Activated T-helper 1 cell treated with Interleukin-2 at 50 U/mL for 16 hours (primary cell): ENCODE measurements around the gene ADAT3.

Source experiments
- DNase-seq: peaks from one replicate; pipeline ENCODE4 v3.0.0-alpha.2; 2020; ENCODE audit warnings: low read depth

ADAT3 gene

GRCh38 chr19:1938071-1938470, 32.9 kb downstream of the ADAT3 start:
- DNase-seq, result no peak

DNA sequence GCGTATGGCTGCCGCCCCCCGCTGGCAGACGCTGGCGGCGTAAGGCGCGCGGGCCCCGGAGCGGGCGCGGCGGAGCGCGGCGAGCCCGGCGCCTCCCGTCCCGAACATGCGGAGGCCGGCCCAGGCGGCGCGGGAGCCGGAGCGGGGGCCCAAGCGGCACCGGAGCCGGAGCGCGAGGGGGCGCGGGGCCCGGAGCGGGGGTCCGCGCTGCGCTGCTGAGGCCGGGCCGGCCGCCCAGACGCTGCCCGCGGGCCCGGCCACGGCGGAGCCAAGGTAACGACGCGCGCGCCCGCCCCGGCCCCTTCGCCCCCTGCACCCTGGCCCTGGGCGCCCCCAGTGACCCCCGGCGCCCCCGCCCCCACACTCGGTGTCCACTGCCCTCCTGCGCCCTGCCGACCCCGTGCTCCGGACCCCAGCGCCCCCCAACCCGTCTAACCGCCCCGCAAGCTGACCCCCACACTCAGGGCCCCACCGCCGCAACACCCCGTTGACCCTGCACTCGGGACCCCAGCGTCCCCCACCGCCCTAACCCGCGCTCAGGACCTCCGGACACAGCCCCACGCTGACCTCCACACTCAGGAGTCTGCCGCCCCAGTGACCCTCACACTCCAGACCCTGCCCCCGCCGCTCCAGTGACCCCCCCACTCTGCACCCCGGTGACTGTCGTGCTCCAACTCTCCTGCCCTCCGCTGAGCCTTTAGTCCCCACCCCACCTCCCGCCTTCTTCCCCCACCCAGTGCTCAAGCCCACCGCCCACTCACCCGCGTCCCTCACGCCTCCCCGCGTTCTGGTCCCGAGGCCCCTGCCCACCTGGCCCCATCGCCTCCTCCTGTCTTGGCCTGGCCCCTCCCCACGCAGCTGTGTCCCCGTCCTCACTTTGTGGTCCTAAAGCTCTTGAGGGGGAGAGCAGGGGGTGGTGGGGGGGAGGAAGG, 36.2 kb downstream of the ADAT3 start, which contains the start of gene CSNK1G2:
CSNK1G2 (plus strand) TSS at position 27 of the 932 bp plus-strand sequence. CDS start 28,601 bp downstream, outside the sequence.
- DNase-seq, result peak; percentile 12

DNA sequence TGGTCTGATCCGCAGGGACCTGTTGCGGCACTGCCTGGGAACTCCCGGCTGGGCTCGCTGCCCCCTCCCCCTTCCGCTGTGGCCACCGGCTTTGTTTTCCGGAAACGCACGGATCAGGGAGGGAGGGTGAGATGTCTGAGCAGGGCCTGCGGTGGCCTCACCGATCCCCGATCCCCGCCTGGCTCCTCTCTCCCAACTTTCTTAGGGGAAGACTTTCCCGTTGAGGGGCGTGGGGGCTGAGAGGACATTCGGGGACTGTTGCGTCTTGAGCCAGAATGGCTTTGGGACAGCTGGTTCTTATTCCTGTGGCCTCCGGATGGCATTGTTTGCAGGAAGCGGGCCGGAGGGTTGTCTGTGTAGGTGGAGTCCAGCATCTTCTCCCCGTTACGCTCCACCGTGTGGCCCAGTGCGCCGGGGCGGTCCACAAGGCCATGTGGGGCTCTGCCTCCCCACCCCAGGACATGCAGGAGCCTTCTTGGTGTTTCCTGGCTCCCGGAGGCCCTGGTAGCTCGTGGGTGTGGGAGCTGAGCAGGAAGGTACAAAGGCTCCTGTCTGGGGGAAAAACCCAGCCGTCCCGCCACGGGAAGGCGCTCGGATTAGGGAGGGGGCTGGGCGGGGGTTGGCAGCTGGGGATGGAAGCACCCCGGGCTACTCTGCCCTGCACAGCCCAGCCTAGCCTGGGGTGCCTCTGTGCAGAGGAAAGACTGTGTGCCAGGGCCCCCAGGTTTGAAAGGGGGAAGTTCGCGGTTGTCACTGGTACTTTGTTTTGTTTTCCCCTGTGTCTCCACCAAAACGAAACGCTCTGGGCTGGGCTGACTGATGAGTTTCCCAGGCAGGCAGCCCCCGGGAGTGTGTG, 37.1 kb downstream of the ADAT3 start:
- peak; percentile 73 for DNase-seq

DNA sequence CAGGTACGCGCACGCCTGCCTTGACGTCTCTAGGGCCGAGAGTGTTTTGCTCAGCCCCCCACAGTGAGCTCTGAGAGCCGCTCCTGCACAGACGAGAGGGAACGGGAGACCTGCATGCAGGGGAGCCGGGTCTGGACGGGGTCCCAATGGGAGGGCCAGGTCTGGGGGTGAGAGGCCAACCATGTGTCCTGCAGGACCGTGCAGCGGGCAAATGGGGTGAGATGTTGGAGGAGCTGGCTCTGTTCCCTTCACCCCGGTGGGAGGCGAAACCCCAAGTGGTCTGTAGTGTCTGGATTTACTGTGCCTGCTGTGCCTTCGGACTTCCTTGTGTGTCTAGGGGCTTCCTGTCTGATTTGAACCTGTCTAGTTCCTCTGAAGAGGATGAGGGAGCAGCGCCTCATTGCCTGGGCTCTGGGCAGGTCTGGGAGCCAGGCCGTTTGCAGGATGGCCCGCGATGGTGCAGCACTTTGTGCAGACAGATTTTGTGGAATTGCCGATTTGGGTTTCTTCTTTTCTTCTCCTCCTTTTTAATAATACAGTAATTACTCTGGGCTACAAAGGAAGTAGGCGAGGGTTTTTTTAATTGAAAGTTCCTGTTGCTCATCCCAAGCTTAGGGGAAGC, 37.8 kb downstream of the ADAT3 start:
- no peak for DNase-seq

GRCh38 chr19:1943661-1944087, 38.5 kb downstream of the ADAT3 start:
- DNase-seq, result no peak

DNA sequence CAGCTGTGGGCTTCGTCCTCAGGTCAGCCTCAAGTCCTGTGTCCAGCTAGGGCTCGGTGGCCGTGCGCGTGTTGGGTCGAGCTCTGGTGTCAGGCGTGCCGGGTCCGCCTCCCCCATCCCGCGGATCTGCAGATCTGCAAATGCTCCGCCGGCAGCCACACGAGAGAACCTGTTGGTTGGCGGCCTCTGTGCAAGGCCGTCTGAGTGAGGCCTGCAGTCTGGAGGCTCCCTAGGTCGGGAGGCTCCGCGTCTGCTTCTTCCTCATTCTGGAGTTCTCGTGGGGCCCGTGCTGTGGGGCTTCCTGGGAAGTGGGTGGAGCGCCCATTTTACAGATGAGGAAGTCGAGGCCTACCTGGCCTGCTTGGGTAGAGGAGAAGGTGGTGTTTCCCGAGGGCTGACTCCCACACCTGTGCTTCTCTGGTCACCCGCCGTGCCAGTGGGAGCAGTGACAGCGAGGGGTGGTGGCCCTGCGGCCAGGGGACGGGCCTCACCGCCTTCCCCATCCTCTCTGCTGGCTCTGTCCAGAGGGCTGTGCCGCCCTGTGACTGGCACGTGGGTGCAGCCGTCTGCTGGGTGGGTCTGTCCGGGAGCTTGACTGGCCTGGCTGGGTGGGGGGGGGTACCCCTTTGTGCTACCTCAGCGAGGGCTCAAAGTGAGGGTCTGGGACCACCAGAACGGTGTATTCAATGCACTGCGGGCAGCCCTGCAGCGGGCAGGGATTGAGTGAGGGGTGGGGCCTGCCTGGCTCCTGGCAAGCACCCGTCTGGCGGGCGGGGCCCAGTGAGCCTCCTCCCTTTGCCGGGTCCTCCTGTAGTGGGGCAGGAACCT, 39.1 kb downstream of the ADAT3 start:
- DNase-seq, result no peak

DNA sequence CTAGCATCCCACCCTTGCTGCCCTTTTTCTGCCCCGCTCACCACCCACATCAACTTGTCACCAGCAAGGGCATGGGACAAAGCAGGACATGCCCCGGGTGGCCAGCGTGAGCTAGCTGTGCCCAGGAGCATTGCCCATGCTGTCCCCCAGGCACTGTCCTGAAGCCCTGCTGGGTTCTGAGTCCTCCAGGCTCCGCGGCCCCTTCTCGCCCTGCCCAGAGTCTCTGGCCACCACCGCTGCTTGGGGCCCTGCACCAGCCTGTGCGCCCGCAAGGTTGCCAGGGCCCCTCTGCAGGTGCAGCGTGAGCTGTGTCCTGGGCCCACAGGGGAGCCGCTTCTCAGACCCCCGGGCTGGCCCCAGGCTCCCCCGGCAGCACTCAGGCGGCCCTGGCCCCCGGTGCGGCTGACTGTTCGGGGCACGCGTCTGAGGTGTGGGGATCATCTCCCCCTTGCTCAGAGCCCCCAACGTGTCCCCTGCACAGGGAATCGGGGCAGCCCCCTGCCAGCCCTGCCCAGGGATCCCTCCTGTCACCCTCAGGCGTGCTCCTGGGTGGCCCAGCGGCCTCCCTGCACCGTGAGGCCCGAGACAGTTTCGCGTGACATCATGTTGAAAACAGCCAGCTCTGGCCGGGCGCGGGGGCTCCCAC, 39.8 kb downstream of the ADAT3 start:
- no peak for DNase-seq

GRCh38 chr19:1945899-1946298, 40.7 kb downstream of the ADAT3 start:
- no peak for DNase-seq

GRCh38 chr19:1947651-1948209, 42.5 kb downstream of the ADAT3 start:
- DNase-seq, result no peak

- no peak for DNase-seq
Observed at GRCh38 chr19:1949304-1950101, 44.3 kb downstream of the ADAT3 start.

DNA sequence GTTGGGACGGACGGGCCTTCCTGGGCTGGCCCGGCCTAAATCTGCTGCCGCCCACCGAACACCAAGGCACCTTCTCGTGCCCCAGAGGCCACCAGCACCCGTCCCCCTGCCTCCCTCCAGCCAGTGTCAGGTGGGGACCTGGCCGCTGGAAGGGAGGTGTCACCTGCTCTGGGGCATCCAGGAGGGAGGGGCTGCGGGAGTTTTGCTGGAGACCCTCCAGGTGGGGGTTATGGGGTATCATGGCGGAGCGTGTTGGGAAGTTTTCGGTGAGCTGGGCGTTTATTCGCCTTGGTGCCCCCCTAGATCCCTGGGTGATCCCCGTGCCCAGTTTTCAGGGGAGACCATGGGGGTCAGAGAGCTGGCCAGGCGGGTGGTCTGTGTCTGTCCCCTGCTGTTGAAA, 45.4 kb downstream of the ADAT3 start:
- DNase-seq, result no peak

DNA sequence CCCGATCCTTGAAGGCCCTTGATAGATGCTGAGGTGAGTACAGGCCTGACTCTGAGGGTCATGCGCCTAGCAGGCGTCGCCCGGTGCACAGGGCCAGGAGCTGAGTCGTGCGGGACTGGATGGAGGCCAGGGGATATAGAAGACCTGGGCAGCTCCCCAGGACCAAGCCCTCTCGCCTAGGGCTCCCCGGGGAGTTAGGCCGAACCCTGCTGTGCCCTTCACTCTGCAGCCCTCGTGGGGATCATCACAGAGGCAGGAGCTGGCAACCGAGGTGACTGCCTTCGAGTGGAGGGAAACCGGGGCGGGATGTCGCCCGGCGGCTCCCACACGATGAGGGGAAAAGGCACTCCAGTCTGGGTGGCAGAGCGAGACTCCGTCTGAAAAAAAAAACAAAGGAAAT, 47.4 kb downstream of the ADAT3 start:
- DNase-seq, result no peak

GRCh38 chr19:1953037-1953436, 47.8 kb downstream of the ADAT3 start:
- DNase-seq, result no peak

DNA sequence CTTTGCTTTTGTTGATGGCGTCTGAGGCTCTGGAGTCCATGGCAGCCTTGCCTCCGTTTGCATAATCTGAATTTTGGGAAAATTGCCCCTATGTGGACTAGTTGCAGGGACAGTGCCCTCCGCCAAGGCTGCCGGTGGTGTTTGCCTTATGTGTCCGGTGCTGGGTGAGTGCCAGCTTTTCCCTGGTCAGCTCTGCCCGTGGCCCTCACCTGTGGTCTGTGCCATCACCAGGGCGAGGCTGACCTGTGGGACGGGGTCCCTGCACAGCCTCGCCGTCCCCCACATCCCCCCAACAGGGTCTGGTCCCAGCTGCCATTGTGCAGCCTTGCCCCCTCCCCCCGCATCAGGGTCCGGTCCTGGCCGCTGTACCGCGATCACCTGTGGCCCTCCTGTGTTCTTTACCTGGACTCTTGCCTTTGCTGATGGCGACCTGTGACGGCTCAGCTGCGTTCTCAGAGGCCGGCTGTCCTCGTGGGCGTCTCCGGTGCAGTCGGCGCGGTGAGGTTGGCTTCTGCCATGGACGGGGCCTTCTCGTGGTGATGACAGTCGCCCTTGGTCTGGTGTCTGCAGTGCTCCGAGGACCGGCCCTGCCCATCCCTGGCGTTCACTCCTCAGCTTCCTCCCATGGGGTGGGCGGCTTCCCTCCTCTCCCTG, 48.4 kb downstream of the ADAT3 start:
- no peak for DNase-seq

GRCh38 chr19:1954532-1954933, 49.3 kb downstream of the ADAT3 start:
- no peak for DNase-seq

GRCh38 chr19:1955171-1956121, 50.2 kb downstream of the ADAT3 start:
- DNase-seq, result no peak

DNA sequence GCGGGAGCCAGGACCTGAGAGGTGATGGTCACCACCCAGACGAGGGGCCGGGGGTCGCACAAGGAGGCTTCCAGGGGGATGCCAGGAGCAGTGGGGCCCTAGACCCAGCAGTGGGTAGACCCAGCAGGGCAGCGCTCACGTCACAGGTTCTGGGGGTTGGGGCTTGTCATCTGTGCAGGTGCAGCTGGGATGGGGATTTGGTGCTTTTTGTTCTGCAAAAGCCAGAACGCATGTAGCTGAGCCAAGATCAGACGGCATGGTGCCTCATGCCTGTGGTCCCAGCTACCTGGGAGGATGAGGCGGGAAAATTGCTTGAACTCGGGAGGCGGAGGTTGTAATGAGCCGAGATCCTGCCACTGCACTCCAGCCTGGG, 50.9 kb downstream of the ADAT3 start:
- DNase-seq, result no peak

DNA sequence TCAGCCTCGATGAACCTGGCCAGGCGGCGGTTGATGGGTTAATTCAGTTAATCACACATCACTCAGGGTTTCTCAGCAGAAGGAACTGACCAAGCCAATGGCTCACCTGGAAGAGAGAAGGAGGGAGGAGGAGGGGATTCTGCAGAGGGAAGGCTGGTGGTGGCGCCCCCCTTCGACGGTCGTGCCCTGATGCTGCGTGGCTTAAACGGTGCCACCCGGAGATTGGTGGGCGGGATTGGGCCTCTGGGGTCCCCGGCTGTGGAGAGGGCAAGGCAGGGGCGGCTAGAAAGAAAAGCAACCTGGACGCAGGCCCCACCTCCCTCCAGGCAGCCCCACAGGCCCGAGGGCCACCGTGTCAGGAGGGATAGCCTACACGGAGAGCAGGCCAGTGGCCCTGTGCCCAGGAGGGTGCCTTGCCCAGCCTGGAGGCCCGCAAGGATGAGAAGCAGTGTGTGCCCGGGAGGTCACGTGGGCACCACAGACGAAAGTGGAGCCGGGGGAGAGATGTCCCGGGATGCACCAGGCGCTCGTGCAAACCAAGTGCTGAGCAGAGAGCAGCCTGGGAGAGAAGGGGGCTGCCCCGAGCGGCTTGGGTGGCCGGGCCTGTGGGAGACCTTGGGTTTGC, 51.8 kb downstream of the ADAT3 start:
- DNase-seq, result no peak
